ENCODE data around the gene UBN1.
A peak's percentile ranks its signal among the peaks of the same experiment; 100 is the strongest.

The UBN1 gene

GRCh38 chr16:4846901-4847773 lies at the start of gene UBN1, which contains the start of gene GLYR1:
TSS of gene UBN1 (plus strand) at chr16:4847481. CDS start at chr16:4852918, 5,437 bp downstream.
TSS of gene GLYR1 (minus strand) at chr16:4847288. CDS start at chr16:4847265, 23 bp downstream.
- DNase-seq (ENCODE audit: low read depth), result peak; percentile 100

GRCh38 chr16:4797805-4798252 lies 49.5 kb upstream of the UBN1 start:
- DNase-seq (ENCODE audit: low read depth), result no peak

- no peak for DNase-seq (ENCODE audit: low read depth)
Measured at GRCh38 chr16:4798456-4798855, 48.8 kb upstream of the UBN1 start.

GRCh38 chr16:4799171-4799855 lies 48.0 kb upstream of the UBN1 start:
- no peak for DNase-seq (ENCODE audit: low read depth)

GRCh38 chr16:4800290-4801041 lies 46.8 kb upstream of the UBN1 start:
- DNase-seq (ENCODE audit: low read depth), result no peak

GRCh38 chr16:4801051-4801961 lies 46.0 kb upstream of the UBN1 start:
- no peak for DNase-seq (ENCODE audit: low read depth)

GRCh38 chr16:4801962-4802658 lies 45.2 kb upstream of the UBN1 start, which contains the start of gene ROGDI:
TSS of gene ROGDI (minus strand) at chr16:4802633. CDS start at chr16:4802571, 62 bp downstream.
- peak; percentile 70 for DNase-seq (ENCODE audit: low read depth)

GRCh38 chr16:4802659-4803287 lies 44.5 kb upstream of the UBN1 start:
- peak; percentile 83 for DNase-seq (ENCODE audit: low read depth)

GRCh38 chr16:4803401-4803844 lies 43.9 kb upstream of the UBN1 start:
- no peak for DNase-seq (ENCODE audit: low read depth)

GRCh38 chr16:4803898-4804762 lies 43.2 kb upstream of the UBN1 start:
- no peak for DNase-seq (ENCODE audit: low read depth)

GRCh38 chr16:4805231-4805630 lies 42.0 kb upstream of the UBN1 start:
- no peak for DNase-seq (ENCODE audit: low read depth)

GRCh38 chr16:4806280-4806679 lies 41.0 kb upstream of the UBN1 start:
- no peak for DNase-seq (ENCODE audit: low read depth)

- DNase-seq (ENCODE audit: low read depth), result no peak
Measured at GRCh38 chr16:4811242-4811641, 36.0 kb upstream of the UBN1 start.

- DNase-seq (ENCODE audit: low read depth), result no peak
Measured at GRCh38 chr16:4811773-4812172, 35.5 kb upstream of the UBN1 start.

GRCh38 chr16:4813251-4814003 lies 33.9 kb upstream of the UBN1 start:
- no peak for DNase-seq (ENCODE audit: low read depth)

GRCh38 chr16:4814046-4814445 lies 33.2 kb upstream of the UBN1 start:
- DNase-seq (ENCODE audit: low read depth), result no peak

- DNase-seq (ENCODE audit: low read depth), result no peak
Measured at GRCh38 chr16:4814542-4815173, 32.6 kb upstream of the UBN1 start.

GRCh38 chr16:4820652-4821051 lies 26.6 kb upstream of the UBN1 start:
- DNase-seq (ENCODE audit: low read depth), result no peak
